ENCODE data around the gene SMC2. TPM values are rescaled to one million over a fixed set of nuclear protein-coding genes. Genes with fewer than 3 reads are reported as not detected.
A peak's percentile ranks its signal among the peaks of the same experiment; 100 is the strongest.

The SMC2 gene
- total and polyA plus RNA-seq, 10 of the 15 experiments (the other 5 are each of a cell fraction or from before 2014, with no cell fraction given), result 22.9 to 116 (median 50.0) TPM

DNA sequence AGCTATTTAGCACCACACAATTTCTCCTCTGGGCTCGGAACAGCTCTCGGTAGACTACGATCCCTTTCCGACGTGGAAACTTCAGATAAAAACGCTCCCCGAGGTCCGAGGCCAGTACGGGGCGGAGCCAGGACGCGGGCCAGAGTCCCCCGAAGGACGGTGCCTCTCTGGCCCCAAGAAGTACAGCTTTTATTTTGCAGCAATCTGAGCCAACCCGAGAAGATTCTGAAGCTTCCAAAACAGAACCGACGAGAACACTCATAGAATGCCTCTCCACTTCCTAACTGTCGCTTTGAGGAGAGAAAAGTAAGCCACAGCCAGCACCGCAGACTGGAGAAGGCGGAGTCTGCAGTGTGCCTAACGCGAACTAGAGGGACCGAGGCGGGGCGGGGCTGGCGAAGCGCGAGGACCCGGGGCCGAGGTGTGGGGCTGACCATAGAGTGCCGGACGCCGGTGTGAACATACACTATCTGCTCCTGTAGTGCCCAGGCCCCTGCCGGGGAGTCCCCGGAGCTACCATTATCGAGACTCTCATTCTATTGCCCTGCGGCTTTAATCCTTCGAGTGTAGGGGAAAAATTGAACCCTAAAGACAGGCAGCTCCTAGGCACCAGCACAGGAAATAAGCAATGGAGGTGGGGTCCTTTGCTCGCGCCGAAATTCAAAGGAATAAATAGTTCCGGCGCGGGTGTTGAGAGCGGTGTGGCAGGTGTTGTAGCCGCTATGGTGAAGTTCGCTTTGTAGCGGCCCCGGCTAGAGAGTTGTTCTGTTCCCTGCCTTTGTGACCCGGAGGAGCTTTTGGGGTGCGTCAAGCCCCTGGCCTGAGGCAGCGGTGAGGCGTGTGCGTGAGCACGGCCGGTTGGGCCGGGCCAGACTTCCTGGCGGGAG, at the start of gene SMC2 (continued):
- no peak for TF ChIP-seq FOS (IDR thresholded peaks at IDR 0.05; ENCODE audit: borderline replicate concordance, extremely low read depth, insufficient read length)
- TF ChIP-seq RBBP5 (conservative IDR thresholded peaks at IDR 0.05), result 0 out of 2 replicates have a peak, but pooled peaks have one; percentile 25
- no peak for TF ChIP-seq EZH2 (IDR thresholded peaks at IDR 0.05; ENCODE audit: borderline replicate concordance, control insufficient read depth, low read depth, low read length)
- TF ChIP-seq, protein P1, sequence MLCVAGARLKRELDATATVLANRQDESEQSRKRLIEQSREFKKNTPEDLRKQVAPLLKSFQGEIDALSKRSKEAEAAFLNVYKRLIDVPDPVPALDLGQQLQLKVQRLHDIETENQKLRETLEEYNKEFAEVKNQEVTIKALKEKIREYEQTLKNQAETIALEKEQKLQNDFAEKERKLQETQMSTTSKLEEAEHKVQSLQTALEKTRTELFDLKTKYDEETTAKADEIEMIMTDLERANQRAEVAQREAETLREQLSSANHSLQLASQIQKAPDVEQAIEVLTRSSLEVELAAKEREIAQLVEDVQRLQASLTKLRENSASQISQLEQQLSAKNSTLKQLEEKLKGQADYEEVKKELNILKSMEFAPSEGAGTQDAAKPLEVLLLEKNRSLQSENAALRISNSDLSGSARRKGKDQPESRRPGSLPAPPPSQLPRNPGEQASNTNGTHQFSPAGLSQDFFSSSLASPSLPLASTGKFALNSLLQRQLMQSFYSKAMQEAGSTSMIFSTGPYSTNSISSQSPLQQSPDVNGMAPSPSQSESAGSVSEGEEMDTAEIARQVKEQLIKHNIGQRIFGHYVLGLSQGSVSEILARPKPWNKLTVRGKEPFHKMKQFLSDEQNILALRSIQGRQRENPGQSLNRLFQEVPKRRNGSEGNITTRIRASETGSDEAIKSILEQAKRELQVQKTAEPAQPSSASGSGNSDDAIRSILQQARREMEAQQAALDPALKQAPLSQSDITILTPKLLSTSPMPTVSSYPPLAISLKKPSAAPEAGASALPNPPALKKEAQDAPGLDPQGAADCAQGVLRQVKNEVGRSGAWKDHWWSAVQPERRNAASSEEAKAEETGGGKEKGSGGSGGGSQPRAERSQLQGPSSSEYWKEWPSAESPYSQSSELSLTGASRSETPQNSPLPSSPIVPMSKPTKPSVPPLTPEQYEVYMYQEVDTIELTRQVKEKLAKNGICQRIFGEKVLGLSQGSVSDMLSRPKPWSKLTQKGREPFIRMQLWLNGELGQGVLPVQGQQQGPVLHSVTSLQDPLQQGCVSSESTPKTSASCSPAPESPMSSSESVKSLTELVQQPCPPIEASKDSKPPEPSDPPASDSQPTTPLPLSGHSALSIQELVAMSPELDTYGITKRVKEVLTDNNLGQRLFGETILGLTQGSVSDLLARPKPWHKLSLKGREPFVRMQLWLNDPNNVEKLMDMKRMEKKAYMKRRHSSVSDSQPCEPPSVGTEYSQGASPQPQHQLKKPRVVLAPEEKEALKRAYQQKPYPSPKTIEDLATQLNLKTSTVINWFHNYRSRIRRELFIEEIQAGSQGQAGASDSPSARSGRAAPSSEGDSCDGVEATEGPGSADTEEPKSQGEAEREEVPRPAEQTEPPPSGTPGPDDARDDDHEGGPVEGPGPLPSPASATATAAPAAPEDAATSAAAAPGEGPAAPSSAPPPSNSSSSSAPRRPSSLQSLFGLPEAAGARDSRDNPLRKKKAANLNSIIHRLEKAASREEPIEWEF (IDR thresholded peaks at IDR 0.05; ENCODE audit: insufficient replicate concordance, low read depth, low read length), result no peak
- TF ChIP-seq BCL11A (IDR thresholded peaks at IDR 0.05; ENCODE audit: low read depth, low read length), result no peak
- no peak for TF ChIP-seq RAD51 (IDR thresholded peaks at IDR 0.05)
- peak; percentile 58; the same call in 1 of the 2 replicates for TF ChIP-seq LARP7 (IDR thresholded peaks at IDR 0.05)
- TF ChIP-seq CREM (IDR thresholded peaks at IDR 0.05; ENCODE audit: low read depth), result no peak; the same call in 1 of the 2 replicates
- TF ChIP-seq NKRF (conservative IDR thresholded peaks at IDR 0.05), result peak; percentile 100
- TF ChIP-seq KDM1A (IDR thresholded peaks at IDR 0.05; ENCODE audit: borderline replicate concordance), result no peak
- TF ChIP-seq ZNF384 (IDR thresholded peaks at IDR 0.05; ENCODE audit: borderline replicate concordance, low read depth, low read length), result no peak
- no peak for TF ChIP-seq MTA2 (IDR thresholded peaks at IDR 0.05; ENCODE audit: low read depth)
- TF ChIP-seq, protein P2, sequence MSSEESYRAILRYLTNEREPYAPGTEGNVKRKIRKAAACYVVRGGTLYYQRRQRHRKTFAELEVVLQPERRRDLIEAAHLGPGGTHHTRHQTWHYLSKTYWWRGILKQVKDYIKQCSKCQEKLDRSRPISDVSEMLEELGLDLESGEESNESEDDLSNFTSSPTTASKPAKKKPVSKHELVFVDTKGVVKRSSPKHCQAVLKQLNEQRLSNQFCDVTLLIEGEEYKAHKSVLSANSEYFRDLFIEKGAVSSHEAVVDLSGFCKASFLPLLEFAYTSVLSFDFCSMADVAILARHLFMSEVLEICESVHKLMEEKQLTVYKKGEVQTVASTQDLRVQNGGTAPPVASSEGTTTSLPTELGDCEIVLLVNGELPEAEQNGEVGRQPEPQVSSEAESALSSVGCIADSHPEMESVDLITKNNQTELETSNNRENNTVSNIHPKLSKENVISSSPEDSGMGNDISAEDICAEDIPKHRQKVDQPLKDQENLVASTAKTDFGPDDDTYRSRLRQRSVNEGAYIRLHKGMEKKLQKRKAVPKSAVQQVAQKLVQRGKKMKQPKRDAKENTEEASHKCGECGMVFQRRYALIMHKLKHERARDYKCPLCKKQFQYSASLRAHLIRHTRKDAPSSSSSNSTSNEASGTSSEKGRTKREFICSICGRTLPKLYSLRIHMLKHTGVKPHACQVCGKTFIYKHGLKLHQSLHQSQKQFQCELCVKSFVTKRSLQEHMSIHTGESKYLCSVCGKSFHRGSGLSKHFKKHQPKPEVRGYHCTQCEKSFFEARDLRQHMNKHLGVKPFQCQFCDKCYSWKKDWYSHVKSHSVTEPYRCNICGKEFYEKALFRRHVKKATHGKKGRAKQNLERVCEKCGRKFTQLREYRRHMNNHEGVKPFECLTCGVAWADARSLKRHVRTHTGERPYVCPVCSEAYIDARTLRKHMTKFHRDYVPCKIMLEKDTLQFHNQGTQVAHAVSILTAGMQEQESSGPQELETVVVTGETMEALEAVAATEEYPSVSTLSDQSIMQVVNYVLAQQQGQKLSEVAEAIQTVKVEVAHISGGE (CRISPR knock-in tag; IDR thresholded peaks at IDR 0.05), result no peak
- TF ChIP-seq JUNB (IDR thresholded peaks at IDR 0.05), result no peak
- TF ChIP-seq CEBPZ (IDR thresholded peaks at IDR 0.05; ENCODE audit: low read depth, low read length), result no peak

Data from GM12878 (cell line).